SH-SY5Y (cell line): ENCODE measurements around the gene INPP5E.

Source experiments
- GATA2 ChIP-seq: IDR thresholded peaks from 2 replicates; pipeline ENCODE4 v1.6.1; 2011; ENCODE audit warnings: mild to moderate bottlenecking, low read depth, low read length
- GATA3 ChIP-seq: IDR thresholded peaks from 2 replicates; pipeline ENCODE4 v1.6.1; 2011; ENCODE audit warnings: low read depth, mild to moderate bottlenecking, low read length, moderate library complexity

INPP5E gene

DNA sequence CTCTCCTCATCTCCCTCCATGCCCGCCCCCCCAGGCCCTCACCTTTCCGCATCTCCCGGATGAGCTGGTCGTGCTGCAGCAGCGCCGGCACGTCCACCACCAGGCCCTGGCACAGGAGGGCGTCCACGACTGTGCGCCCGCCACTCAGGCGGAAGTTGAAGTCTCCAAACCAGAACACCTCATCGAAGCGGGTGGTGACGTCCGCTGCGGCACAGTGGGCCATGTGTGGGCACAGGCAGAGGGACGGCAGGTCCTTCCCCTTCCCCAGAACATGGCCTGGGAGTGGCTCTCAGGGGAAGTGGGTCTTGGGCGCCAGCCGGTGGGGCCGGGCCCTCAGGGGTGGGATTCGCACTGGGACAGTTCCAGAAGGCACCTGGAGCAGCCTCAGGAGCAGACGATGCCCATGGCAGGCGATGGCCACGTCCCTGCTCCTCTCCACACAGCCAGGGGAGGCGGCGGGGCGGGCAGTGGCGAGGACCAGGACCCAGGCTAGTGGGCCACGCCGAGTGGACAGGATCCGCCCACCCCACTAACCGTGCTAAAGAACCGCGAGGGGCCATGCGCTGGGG, 7.8 kb downstream of the INPP5E start:
- TF ChIP-seq GATA3 (no peak), GATA2 (no peak)

- no peak for TF ChIP-seq GATA3
- TF ChIP-seq GATA2 = no peak
Observed at GRCh38 chr9:136430588-136431234, 8.9 kb downstream of the INPP5E start.

DNA sequence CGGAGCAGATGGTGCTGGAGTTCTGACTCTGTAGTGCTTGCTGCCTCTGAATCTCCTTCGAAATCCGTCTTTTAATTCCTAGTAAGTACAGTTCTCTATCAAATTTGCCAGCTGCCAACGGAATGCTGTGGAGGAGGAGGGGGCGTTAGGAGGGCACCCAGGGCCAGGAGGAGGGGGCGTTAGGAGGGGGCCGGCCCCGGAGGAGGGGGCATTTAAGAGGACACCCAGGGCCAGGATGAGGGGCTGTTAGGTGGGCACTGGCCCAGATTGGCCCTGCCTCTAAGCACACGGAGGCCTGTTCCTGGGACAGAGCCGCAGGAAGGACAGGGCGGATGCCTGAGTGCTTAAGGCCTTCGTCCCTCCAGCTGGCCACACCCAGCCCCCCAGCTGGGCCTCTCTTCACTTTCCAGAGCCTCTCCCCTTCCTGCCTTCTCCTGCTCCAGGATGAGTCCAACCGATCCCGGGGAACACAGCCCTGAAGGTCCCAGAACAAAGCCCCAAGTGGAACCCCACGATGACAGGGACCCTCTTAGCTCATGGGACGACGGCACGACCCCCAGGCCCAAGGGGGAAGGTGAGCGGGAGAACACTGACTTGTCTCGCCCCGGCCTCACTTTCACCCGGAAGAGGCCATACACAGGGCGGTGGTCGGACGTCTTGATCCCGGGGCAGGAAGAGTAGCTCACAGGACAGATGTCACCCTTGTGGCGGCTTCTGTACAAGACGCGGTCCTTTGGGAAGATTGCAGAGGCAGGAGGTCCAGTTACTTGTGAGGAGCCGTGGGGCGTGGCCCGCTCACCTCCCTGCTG, 9.8 kb downstream of the INPP5E start:
- TF ChIP-seq GATA2 (no peak), GATA3 (no peak)

DNA sequence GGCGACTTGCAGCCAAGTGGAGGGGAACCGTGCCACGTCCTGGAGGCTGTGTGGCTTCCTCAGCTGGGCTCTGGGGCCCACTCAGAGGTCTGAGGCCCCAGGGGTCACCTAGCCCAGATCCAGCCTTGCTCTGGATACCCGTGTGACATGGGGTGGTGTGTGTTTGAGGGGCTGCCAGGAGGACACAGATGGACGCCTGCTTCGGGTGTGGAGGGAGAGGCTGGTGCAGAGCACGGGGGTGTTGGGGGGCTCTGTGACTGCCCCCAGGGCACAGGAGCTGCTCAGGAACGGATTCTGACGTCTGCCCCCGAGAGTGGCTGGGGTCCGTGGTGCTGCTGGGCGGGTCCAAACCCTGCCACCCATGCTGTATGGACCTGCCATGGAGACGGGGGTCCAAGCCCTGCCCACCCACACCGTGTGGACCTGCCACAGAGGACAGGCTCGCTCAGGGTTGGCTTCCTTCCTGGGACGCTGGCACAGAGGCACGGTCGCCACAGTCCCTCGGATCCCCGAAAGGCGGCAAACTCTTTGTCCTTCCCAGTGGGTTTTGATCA, 10.5 kb downstream of the INPP5E start:
- no peak for TF ChIP-seq GATA2
- TF ChIP-seq GATA3 = no peak

DNA sequence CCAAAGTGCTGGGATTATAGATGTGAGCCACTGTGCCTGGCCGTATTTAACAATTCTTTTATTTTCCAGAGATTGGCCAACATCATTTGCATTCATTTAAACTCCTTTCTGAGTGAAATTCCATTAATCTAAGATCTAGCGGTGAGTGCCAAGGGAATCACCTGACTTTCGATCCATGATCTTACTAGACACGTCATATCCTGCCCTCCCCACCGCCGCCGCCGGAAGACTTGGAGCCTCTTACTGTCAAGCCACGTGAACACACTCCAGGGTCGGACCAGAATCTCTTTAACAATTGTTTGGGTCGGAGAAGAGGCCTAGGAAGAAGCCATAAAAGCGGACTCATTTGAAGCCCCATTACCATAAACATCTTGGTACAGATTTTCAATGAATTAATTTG, 12.9 kb downstream of the INPP5E start:
- TF ChIP-seq GATA3 = no peak
- no peak for TF ChIP-seq GATA2

DNA sequence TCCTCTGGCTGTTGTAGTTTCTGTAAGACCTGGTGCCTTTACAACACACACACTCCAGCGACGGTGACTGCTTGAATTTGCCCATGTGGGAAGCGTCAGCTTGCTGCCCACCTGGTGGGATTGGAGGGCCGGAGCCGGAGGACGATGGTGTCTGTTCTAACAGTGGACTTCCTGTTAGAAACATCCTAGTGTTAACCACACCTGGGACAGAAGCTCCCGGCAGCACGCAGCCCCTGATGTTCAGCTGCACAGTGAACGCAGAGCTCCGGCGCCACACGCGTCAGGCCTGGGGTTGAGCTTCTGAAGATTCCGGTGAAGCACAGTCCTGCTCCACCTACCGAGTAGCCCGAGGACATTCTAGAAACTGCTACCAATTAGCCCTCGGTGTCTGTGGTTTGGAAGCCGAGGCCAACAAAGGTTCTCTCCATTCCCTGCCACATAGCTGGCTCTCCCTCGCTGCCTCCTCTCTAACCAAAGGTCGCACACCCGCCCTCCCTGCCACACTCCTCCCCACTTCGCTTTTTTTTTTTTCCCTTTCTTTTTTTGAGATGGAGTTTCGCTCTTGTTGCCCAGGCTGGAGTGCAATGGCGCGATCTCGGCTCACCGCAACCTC, 14.8 kb downstream of the INPP5E start:
- TF ChIP-seq GATA2 = no peak
- no peak for TF ChIP-seq GATA3

DNA sequence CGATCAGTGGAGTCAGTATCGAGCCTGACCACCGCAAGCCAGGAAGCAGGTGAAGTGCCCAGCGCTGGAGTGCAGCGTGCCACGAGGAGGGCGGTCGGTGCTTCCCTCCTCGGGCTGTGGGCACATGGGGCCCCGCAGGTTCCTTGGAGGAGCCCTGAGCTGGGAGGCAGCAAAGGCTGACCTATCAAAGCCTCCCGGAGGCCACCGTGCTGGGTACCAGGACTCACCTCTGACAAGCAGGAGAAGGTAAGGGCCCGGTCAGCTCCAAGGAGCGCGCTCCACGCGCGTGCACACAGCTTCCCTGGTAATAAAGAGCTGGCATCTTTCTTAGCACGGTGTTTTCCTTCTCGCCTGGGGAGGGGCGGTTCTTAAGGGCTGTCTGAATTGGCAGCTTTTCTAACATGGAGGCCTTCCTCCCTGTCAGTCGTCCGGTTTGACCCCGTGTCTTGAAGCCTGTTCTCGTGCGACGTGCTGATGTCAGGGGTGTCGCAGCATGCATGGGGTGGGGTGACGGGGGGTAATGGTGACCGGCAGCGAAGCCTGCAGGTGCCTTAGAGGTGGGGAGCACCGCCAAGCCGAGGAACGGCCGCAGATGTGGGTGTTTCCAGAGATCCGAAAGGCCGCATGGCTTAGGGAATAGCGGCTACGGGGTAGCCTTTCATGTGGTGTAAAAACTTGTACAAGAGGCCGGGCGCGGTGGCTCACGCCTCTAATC, 16.1 kb downstream of the INPP5E start:
- TF ChIP-seq GATA3 (no peak), GATA2 (no peak)

GRCh38 chr9:136422876-136423275, 16.8 kb downstream of the INPP5E start:
- no peak for TF ChIP-seq GATA3
- TF ChIP-seq GATA2 = no peak

GRCh38 chr9:136421791-136422190, 17.9 kb downstream of the INPP5E start:
- TF ChIP-seq GATA2 = no peak
- no peak for TF ChIP-seq GATA3

- TF ChIP-seq GATA2 (no peak), GATA3 (no peak)
Observed at GRCh38 chr9:136419092-136419420, 20.6 kb downstream of the INPP5E start.

DNA sequence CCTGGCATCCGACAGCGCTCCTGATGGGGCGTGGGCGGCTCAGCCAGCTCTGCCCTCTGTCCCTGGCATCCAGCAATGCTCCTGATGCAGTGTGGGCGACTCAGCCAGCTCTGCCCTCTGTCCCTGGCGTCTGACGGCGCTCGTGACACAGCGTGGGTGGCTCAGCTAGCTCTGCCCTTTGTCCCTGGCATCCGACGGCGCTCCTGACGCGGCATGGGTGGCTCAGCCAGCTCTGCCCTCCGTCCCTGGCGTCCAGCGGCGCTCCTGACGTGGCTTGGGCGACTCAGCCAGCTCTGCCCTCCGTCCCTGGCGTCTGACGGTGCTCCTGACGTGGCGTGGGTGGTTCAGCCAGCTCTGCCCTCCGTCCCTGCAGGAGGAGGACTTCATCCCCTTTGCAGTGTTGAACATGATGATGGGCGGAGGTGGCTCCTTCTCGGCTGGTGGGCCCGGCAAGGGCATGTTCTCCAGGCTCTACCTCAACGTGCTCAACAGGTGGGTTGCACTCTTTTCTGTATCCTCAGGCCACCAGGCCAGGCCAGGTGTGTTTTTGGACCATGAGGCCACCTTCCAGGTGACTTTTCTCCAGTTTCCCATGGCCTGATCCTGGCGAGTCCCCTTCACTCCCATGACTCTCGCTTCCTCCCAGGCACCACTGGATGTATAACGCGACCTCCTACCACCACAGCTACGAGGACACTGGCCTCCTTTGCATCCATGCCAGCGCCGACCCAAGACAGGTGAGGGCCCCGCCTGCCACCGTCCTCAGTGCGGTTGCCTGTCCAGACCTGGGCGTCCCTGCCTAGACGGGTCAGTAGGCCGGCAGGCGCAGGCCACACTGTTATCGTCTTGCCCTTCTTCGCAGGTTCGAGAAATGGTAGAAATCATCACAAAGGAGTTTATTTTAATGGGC, 21.2 kb downstream of the INPP5E start:
- TF ChIP-seq GATA3 (no peak), GATA2 (no peak)

DNA sequence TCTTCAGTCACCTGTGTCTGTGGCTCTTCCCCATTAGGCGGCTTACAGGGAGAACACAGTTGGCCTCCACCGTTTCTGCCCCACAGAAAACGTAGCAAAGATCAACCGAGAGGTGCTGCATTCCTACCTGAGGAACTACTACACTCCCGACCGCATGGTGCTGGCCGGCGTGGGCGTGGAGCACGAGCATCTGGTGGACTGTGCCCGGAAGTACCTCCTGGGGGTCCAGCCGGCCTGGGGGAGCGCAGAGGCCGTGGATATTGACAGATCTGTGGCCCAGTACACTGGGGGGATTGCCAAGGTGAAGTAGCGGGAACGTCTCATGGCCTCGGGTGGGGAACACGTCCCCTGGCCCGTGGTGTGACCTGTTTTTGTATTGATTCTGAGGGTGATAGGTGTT, 22.7 kb downstream of the INPP5E start:
- TF ChIP-seq GATA2 = no peak

DNA sequence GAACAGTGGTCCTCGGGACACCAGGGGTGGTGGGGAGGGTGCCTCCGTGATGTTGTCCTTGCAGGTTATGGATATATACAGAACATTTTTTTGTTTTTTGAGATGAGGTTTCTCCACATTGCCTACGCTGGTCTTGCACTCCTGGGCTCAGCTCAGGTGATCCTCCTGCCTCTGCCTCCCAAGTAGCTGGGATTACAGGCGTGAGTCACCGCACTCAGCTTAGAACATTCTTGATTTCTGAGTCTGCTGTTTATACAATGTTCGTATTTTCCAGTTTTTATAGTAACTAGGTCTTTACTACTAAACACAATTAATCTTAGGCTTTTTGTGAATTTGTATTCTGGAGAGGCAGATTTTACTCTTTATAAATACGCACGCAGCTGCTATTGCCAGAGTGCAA, 23.2 kb downstream of the INPP5E start:
- TF ChIP-seq GATA3 (no peak), GATA2 (no peak)
